B cell (primary cell): ENCODE results near the gene CYP4F11. TPM values are rescaled to one million over a fixed set of nuclear protein-coding genes. Genes with fewer than 3 reads are reported as not detected.

ENCODE experiments used
- ATAC-seq: fragments of 200-7000 bp; cut with Tn5 transposase; one replicate; pipeline ENCODE4 v1.10.0; 2021; ENCODE audit warnings: low read depth, mild to moderate bottlenecking, moderate number of reproducible peaks, moderate library complexity
- CTCF ChIA-PET: fragments of 350-600 bp; sonication (Branson Sonifier 250); formaldehyde crosslinking; loops from one replicate; lab custom pipeline; 2021; ENCODE audit warnings: antibody characterized with exemption, inconsistent platforms; lab: Charles Lee
- POLR2A ChIA-PET: fragments of 350-600 bp; sonication (Branson Sonifier 250); formaldehyde crosslinking; loops from one replicate; lab custom pipeline; 2021; ENCODE audit warnings: antibody characterized with exemption; lab: Charles Lee
- DNase-seq: peaks from one replicate; pipeline ENCODE4 v3.0.0; 2013
- H2AFZ ChIP-seq: 2 replicates; pipeline ENCODE4 v1.6.1; 2012; ENCODE audit warnings: mild to moderate bottlenecking, low read depth, low read length; ENCODE audit not compliant: insufficient read depth, poor library complexity, severe bottlenecking
- H3K27ac ChIP-seq, 2 donors: 1 replicate in 1 of 2; 2 replicates in 1 of 2; pipeline ENCODE4 v1.5.1; 2012 to 2013; ENCODE audit warnings: low read length in 2 of 2, mild to moderate bottlenecking in 2 of 2, moderate library complexity in 1 of 2
- H3K27me3 ChIP-seq, 4 experiments: fragments of 200-600 bp in 1 of 4; sonication (generic) in 1 of 4; replicated peaks in 1 of 4; 1 replicate in 2 of 4; 2 replicates in 2 of 4; pipeline versions ENCODE4 v1.6.1 to v1.7.0; 2013 to 2016; ENCODE audit warnings: low read length in 3 of 4, mild to moderate bottlenecking in 2 of 4, mixed read lengths in 1 of 4, moderate library complexity in 1 of 4; ENCODE audit not compliant: insufficient read depth in 4 of 4, control insufficient read depth in 3 of 4; ENCODE audit errors: control extremely low read depth in 1 of 4
- H3K36me3 ChIP-seq, 2 experiments: replicated peaks in 1 of 2; 1 replicate in 1 of 2; 2 replicates in 1 of 2; pipeline versions ENCODE4 v1.6.1 to v1.7.1; 2013; ENCODE audit warnings: low read length in 1 of 2; ENCODE audit not compliant: insufficient read depth in 2 of 2, control insufficient read depth in 1 of 2; ENCODE audit errors: control extremely low read depth in 1 of 2, extremely low read depth in 1 of 2
- H3K4me1 ChIP-seq, 2 donors: fragments of 200-600 bp in 1 of 2; sonication (generic) in 1 of 2; 1 replicate in 1 of 2; 2 replicates in 1 of 2; pipeline versions ENCODE4 v1.5.1 to v1.6.1; 2013 to 2017; ENCODE audit warnings: low read length in 2 of 2; ENCODE audit not compliant: control insufficient read depth in 2 of 2, insufficient read depth in 2 of 2
- H3K4me2 ChIP-seq: replicated peaks from 2 replicates; pipeline ENCODE3; 2012; ENCODE audit warnings: mild to moderate bottlenecking, low read depth, low read length; ENCODE audit not compliant: poor library complexity, severe bottlenecking
- H3K4me3 ChIP-seq, 5 experiments: fragments of 200-600 bp in 1 of 5; sonication (generic) in 1 of 5; 1 replicate in 3 of 5; 2 replicates in 2 of 5; pipeline versions ENCODE4 v1.5.1 to v1.7.0; 2011 to 2016; ENCODE audit warnings: low read length in 4 of 5, mild to moderate bottlenecking in 4 of 5, low read depth in 2 of 5, control low read depth in 1 of 5, moderate library complexity in 1 of 5; ENCODE audit not compliant: insufficient read depth in 1 of 5; ENCODE audit errors: control extremely low read depth in 1 of 5, extremely low read depth in 1 of 5
- H3K79me2 ChIP-seq: fragments of 200-600 bp; sonication (generic); one replicate; pipeline ENCODE4 v1.6.0; 2016; ENCODE audit warnings: low read length; ENCODE audit not compliant: control insufficient read depth, insufficient read depth
- H3K9ac ChIP-seq: fragments of 200-600 bp; sonication (generic); 2 replicates; pipeline ENCODE4 v1.6.1; 2017; ENCODE audit warnings: mild to moderate bottlenecking, low read length, moderate library complexity
- H3K9me3 ChIP-seq, 3 donors: one replicate each; pipeline versions ENCODE4 v1.6.1 to v1.7.1; 2013; ENCODE audit warnings: low read length in 2 of 3; ENCODE audit not compliant: control insufficient read depth in 2 of 3, insufficient read depth in 1 of 3; ENCODE audit errors: control extremely low read depth in 1 of 3
- H4K20me1 ChIP-seq: 2 replicates; pipeline ENCODE4 v1.6.0; 2012; ENCODE audit warnings: mild to moderate bottlenecking, low read length; ENCODE audit not compliant: insufficient read depth, control insufficient read depth, poor library complexity, severe bottlenecking
- H3K27ac Mint-ChIP-seq: one replicate; pipeline ENCODE4 v1.8.0; 2021; ENCODE audit warnings: mixed read lengths
- H3K27me3 Mint-ChIP-seq: one replicate; pipeline ENCODE4 v1.8.0; 2021; ENCODE audit warnings: mixed read lengths
- H3K4me1 Mint-ChIP-seq: one replicate; pipeline ENCODE4 v1.8.0; 2021; ENCODE audit warnings: mixed read lengths
- H3K4me3 Mint-ChIP-seq: one replicate; pipeline ENCODE4 v1.8.0; 2021; ENCODE audit warnings: mixed read lengths
- H3K9me3 Mint-ChIP-seq: one replicate; pipeline ENCODE4 v1.8.0; 2022; ENCODE audit warnings: mixed read lengths; ENCODE audit not compliant: insufficient read depth
- EZH2 ChIP-seq: IDR thresholded peaks from 2 replicates; pipeline ENCODE4 v1.6.1; 2012; ENCODE audit warnings: borderline replicate concordance, low read depth, mild to moderate bottlenecking, moderate library complexity, low read length; ENCODE audit not compliant: insufficient read depth, poor library complexity, severe bottlenecking
- WGBS: methylation state at CpG from one replicate; pipeline ENCODE4 v1.1.5; 2013; ENCODE audit warnings: missing lambda C conversion rate; ENCODE audit not compliant: insufficient coverage; 5-methylcytosine and 5-hydroxymethylcytosine counted together
- intact Hi-C: fragments of 100-400 bp; cut with micrococcal nuclease; formaldehyde crosslinking; loops from one replicate; pipeline ENCODE4 v1.10.0; 2022
- polyA plus RNA-seq: library from polyadenylated mRNA; depleted of rRNA; stranded (reverse); fragments of >200 nt; gene quantifications from 2 replicates; pipeline ENCODE4 v1.2.3, GENCODE V29; 2012
- total RNA-seq, 2 donors: library from RNA; stranded (reverse); fragments of 120-200 nt in 1 of 2; gene quantifications; 1 replicate in 1 of 2; 2 replicates in 1 of 2; pipeline versions ENCODE4 v1.2.3 to v1.2.4, GENCODE V29; 2013 to 2022
- TF ChIP-seq, protein P1 (sequence below): fragments of 200-600 bp; IDR thresholded peaks from one replicate; pipeline ENCODE4 v1.8.0; 2022; ENCODE audit warnings: antibody characterized with exemption, mild to moderate bottlenecking

The CYP4F11 gene
- total and polyA plus RNA-seq, 2 donors (not counting 1 experiment from before 2014, with no cell fraction given): not detected

DNA sequence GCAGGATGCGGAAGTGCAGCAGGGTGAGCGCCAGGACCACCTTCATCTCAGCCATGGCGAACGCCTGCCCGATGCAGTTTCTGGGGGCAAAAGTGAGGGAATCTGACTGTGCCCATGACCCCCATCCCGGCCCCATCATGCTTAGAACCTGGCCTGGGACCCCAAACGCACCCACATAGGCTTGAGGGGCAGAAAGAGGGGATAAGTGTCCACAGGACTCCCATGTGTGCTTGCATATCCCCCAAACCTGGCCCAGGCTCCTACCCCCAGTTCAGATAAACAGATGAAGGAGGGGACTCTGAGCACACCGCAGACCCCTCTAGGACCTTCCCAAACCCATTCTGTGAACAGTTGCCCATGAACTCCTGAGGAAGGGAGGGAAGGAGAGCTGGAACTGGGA is 20.5 kb downstream of the CYP4F11 start:
- no peak for TF ChIP-seq EZH2
- TF ChIP-seq, protein P1, sequence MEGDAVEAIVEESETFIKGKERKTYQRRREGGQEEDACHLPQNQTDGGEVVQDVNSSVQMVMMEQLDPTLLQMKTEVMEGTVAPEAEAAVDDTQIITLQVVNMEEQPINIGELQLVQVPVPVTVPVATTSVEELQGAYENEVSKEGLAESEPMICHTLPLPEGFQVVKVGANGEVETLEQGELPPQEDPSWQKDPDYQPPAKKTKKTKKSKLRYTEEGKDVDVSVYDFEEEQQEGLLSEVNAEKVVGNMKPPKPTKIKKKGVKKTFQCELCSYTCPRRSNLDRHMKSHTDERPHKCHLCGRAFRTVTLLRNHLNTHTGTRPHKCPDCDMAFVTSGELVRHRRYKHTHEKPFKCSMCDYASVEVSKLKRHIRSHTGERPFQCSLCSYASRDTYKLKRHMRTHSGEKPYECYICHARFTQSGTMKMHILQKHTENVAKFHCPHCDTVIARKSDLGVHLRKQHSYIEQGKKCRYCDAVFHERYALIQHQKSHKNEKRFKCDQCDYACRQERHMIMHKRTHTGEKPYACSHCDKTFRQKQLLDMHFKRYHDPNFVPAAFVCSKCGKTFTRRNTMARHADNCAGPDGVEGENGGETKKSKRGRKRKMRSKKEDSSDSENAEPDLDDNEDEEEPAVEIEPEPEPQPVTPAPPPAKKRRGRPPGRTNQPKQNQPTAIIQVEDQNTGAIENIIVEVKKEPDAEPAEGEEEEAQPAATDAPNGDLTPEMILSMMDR: no peak
- CTCF ChIA-PET: no interaction called here
- no peak overlapping the region for H3K4me3 Mint-ChIP-seq

DNA sequence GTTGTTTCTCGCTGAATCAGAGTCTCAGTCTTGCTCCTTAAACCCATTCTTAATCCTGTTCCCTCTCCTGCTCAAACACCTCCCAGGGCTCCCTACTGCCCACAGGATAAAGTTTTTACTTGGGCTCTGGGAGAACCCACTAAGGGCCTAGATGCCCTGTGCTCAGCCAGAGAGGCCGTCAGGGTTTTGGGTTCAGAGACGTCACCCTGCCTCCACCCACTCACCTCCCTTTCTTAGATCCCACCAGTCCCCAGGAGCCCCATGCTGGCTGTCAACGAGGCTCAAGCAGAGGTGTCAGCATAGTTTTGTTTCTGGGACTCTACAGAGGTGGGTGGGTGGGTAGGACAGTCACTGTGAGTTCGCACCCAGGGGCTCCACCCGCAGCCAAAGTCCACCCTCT is 20.9 kb downstream of the CYP4F11 start:
- CTCF ChIA-PET: no interaction called here
- Histone ChIP-seq H2AFZ (no peak overlapping the region), H3K27ac (no peak overlapping the region), H3K36me3 (no peaks in the 10 kb centered on the region), H3K9me3 (peaks cover 2 to 16% (median 9%) of the 10 kb centered on the region in 3 donors), H3K27me3 (peaks cover 0 to 28% (median 16%) of the 10 kb centered on the region in 4 experiments), H3K79me2 (no peaks in the 10 kb centered on the region), H3K4me1 (no peaks in the 10 kb centered on the region), H3K9ac (no peak overlapping the region), H4K20me1 (no peaks in the 10 kb centered on the region), H3K4me2 (no peak overlapping the region), H3K4me3 (no peak overlapping the region)
- no peak overlapping the region for H3K27ac Mint-ChIP-seq
- DNase-seq (no peak), ATAC-seq (no peak)
- no peak for TF ChIP-seq EZH2
- TF ChIP-seq, protein P1: no peak
- peaks cover 5% of the 10 kb centered on the region for H3K4me1 Mint-ChIP-seq
- peaks cover 56% of the 10 kb centered on the region for H3K27me3 Mint-ChIP-seq
- no peak overlapping the region for H3K4me3 Mint-ChIP-seq
- POLR2A ChIA-PET: no interaction called here
- intact Hi-C loops: no loop called here
- peaks cover 4% of the 10 kb centered on the region for H3K9me3 Mint-ChIP-seq
- 71% methylated on average over 5 of the region's 6 CpGs for WGBS

More for the DNA sequence above, 20.5 kb downstream of the CYP4F11 start:
- Histone ChIP-seq H3K9ac (no peak overlapping the region), H3K9me3 (peaks cover 2 to 16% (median 9%) of the 10 kb centered on the region in 3 donors), H3K4me2 (no peak overlapping the region), H4K20me1 (no peaks in the 10 kb centered on the region), H3K4me3 (no peak overlapping the region), H2AFZ (no peak overlapping the region), H3K4me1 (no peaks in the 10 kb centered on the region), H3K27ac (no peak overlapping the region), H3K36me3 (no peaks in the 10 kb centered on the region), H3K27me3 (peaks cover 0 to 28% (median 15%) of the 10 kb centered on the region in 4 experiments), H3K79me2 (no peaks in the 10 kb centered on the region)
- no peak for DNase-seq
- ATAC-seq: no peak
- peaks cover 56% of the 10 kb centered on the region for H3K27me3 Mint-ChIP-seq
- POLR2A ChIA-PET: no interaction called here
- H3K9me3 Mint-ChIP-seq: peaks cover 4% of the 10 kb centered on the region
- H3K27ac Mint-ChIP-seq: no peak overlapping the region
- H3K4me1 Mint-ChIP-seq: peaks cover 5% of the 10 kb centered on the region
- WGBS: 95% methylated on average over 7 of the region's 8 CpGs
- intact Hi-C loops: no loop called here
